ENCODE results near the gene HTN3.
"Not testable (repeated sequence)": the region's sequence is repeated elsewhere in the genome, so short reads cannot be mapped to it uniquely, and the experiment has no call there.

HTN3 gene

DNA sequence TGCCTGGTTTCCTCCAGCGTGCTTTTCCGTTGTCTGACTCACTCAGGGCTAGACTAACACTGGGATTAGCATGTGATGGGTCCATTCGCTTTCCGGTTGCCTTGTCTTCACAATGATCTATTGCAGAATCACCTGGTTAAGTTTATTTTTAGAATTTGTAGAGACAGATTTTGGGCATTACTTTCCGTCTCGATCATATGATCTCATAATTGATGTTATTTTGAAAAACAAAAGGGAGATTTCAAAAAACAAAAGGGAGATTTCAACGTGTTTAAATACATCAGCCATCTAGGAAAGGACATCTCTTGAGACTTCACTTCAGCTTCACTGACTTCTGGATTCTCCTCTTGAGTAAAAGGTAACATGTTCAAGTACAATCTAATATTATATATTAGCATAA lies at the start of gene HTN3:
HTN3 (plus strand) TSS at position 301 of the 400 bp plus-strand sequence. CDS start 2,282 bp downstream, outside the sequence.
- DNase-seq (ENCODE audit: low read depth in 2 of 3, low spot score in 1 of 3) = not testable (repeated sequence)

DNA sequence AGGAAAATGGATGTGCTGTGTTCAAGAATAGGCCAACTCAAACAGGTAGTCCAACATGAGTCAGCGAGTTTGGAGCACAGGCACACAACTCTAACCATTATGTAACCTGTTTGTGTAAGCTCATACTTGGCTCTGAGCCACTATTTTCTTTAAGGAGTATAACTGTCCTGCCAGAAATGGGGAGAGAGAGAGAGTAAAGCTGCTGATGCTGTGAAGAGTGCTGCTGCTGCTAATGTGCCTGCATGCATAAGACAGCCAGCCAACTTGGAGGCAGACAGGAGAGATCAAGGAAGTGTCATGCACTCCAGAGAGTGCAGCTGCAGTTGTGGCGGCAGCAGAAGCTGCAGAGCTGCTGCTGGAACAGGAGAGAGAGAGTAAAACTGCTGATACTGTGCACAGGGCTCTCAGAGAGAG lies 44.2 kb upstream of the HTN3 start:
- no peak for DNase-seq (ENCODE audit: low read depth in 2 of 3, low spot score in 1 of 3)

DNA sequence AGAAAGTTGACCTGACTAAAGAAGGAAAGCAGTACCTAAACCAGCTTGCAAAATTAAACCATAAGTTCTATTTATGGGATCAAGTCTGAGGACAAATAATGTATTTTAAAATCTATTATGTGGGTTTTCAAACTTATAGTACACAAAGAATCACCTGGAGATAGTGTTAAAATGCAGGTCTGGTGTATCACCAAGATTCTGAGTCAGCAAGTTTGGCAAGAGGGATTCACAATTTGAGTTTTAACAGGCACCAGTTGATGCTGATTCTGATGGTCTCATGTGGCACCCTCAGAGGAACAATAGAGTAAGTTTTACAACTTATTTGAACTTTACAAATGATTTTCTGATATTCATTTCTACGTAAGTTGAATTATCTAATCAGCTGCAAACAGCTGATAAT lies 41.6 kb upstream of the HTN3 start:
- no peak for DNase-seq (ENCODE audit: low read depth in 2 of 3, low spot score in 1 of 3)

DNA sequence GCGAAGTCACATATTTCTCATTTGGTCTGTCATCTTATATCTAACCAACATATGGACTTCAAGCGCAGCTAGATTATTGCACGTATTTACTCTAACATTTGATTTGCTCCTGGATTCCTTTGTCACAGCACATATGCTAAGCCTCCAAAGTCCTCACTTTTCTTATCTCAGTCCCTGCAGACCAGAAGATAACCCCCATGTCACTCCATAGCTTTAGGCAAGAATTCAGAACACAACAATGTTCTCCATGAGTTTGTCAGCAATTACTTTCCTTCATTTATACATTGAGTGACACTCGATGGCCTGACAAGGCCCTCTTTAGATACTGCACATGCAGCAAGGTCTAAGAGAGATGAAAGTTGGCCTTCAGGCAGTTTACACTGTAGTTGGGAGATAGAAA lies 37.2 kb upstream of the HTN3 start:
- DNase-seq (ENCODE audit: low read depth in 2 of 3, low spot score in 1 of 3) = no peak

DNA sequence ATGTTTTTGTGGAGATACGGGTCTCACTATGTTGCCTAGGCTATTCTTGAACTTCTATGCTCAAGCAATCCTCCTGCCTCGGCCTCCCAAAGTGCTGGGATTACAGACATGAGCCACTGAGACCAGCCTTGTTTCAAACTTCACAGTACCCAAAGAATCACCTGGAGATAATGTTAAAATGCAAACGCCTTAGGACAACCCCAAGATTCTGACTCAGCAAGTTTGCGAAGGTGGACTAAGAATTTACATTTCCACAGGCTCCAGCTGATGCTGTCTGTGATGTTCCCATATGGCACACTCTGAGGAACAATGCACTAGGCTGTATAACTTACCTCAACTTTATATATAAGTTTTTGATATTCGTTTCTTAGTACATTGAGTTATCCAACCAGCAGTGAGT lies 33.5 kb upstream of the HTN3 start:
- DNase-seq (ENCODE audit: low read depth in 2 of 3, low spot score in 1 of 3) = no peak

DNA sequence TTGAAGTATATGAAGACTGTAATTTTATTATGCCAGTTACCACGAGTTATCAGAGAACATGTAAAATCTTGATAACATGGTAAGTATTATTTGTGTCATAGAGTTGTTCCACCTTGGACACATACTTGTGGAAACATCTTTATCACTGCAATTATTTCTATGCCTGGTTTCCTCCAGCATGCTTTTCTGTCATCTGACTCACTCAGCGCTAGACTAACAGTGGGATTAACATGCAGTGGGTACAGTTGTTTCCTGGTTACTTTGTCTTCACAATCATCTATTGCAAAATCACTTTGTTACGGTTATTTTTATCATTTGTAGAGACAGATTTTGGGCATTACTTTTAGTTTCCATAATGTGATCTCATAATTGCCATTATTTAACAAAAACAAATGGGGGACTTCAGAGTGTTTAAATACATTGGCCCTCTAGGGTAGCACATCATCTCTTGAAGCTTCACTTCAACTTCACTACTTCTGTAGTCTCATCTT lies 32.7 kb upstream of the HTN3 start, which contains the start of gene STATH:
STATH (plus strand) TSS at position 441 of the 491 bp plus-strand sequence. CDS start 2,472 bp downstream, outside the sequence.
- DNase-seq (ENCODE audit: low read depth in 2 of 3, low spot score in 1 of 3) = no peak

DNA sequence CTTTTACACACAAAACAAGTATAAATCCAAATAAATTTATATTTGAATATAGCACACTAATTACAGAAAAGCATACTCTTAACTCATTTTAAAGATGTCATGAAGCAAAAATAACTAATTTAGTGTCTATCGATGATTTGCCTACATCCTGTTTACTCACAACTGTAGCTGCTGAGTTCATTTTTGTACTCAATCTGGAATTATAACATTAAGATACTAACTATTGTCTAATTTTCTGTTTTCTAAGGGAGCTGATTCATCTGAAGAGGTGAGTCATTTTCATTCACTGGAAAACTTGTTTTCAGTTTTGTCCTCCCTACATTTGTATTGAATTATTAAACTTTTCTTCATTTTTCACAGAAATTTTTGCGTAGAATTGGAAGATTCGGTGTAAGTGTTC lies 28.8 kb upstream of the HTN3 start:
- DNase-seq (ENCODE audit: low read depth in 2 of 3, low spot score in 1 of 3) = no peak

DNA sequence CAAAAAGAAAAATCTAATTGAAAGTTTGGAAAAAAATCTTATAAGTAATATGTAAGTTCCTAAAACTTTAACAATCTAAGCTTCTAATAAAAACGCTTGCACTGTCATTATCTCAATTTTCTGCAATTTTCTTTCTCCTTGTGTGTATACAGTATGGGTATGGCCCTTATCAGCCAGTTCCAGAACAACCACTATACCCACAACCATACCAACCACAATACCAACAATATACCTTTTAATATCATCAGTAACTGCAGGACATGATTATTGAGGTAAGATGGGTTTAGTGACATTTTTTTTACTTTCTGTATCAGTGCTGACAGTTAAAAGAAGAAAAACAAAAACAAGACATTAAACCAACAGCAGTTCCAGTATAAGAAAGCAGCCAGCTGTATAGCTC lies 27.5 kb upstream of the HTN3 start:
- no peak for DNase-seq (ENCODE audit: low read depth in 2 of 3, low spot score in 1 of 3)

DNA sequence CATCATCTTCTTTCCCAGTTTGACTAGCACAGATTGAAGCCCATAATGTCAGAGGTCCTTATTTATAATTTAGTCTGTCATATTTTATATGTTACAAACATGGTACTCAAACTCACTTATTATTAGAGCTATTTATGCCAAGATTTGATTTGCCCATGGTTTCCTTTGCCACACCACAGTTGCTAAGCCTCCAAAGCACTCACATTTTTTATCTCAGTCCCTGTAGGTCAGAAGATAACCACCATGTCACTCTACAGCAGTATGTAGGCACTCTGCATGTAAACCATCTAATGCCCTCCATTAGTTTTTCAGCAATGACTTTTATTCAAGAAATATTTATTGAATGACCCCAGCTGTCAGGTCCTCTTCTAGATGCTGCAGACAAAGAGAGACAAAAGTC lies 25.8 kb upstream of the HTN3 start:
- DNase-seq (ENCODE audit: low read depth in 2 of 3, low spot score in 1 of 3) = no peak

DNA sequence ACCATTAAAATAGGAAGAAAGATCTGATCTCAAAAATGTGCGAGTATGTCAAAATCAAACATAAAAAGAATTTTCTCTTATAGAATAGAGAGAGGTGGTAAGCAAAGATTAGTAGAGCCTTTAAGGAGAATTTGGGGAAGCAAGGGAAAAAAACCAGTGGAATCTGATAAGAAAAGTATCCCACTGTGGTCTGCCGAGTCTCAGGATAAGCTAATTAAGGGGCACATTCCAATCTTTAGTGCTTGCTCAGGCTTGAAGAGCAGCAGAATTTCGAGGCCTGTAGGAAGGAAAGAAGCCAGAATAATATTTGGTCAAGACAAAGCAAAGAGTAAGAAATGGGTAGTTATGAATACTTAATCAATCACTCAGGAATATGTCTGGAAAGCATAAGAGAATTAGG lies 19.5 kb upstream of the HTN3 start:
- DNase-seq (ENCODE audit: low read depth in 2 of 3, low spot score in 1 of 3) = no peak

DNA sequence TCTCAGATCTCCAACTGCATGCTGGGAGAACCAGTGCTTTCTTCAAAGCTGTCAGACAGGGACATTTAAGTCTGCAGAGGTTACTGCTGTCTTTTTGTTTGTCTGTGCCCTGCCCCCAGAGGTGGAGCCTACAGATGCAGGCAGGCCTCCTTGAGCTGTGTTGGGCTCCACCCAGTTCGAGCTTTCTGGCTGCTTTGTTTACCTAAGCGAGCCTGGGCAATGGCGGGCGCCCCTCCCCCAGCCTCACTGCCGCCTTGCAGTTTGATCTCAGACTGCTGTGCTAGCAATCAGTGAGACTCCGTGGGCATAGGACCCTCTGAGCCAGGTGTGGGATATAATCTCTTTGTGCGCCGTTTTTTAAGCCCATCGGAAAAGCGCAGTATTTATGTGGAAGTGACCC lies 9.3 kb upstream of the HTN3 start:
- not testable (repeated sequence) for DNase-seq (ENCODE audit: low read depth in 2 of 3, low spot score in 1 of 3)

DNA sequence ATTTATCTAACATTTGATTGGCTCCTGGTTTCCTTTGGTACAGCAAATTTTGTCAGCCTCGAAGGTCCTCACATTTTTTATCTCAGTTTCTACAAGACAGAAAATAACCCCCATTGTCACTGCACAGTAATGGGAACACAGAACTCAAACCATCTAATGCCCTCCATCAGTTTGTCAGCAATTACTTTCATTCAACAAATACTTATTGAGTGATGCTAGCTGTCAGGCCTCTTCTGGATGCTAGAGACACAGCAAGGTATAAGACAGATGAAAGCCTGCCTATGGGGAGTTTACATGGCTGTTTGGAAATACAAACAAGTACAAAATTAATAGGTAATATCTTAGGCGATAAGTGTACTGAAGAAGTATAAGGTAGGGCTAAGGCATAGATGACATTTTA lies 5.0 kb upstream of the HTN3 start:
- DNase-seq (ENCODE audit: low read depth in 2 of 3, low spot score in 1 of 3) = no peak

DNA sequence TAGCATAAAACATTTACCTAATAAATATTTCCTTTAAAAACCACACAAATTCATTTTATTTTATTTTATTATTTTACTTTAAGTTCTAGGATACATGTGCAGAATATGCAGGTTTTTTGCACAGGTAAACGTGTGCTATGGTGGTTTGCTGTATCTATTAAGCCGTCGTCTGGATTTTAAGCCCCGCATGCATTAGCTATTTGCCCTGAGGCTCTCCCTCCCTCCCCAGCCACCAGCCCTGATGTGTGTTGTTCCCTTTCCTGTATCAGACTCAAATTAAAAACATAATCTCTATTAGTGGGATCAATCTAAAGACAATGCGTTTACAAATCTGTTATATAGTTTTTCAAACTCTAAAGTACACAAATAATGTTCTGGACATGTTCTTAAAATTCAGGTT lies 1.2 kb upstream of the HTN3 start:
- no peak for DNase-seq (ENCODE audit: low read depth in 2 of 3, low spot score in 1 of 3)

DNA sequence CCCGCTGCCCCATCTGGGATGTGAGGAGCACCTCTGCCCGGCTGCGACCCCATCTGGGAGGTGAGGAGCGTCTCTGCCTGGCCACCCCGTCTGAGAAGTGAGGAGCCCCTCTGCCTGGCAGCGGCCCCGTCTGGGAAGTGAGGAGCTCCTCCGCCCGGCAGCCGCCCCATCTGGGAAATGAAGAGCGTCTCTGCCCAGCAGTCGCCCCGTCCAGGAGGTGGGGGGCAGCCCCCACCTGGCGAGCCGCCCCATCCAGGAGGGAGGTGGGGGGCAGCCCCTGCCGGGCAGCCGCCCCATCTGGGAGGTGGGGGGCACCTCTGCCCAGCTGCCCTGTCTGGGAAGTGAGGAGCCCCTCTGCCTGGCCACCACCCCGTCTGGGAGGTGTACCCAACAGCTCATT lies 9.3 kb downstream of the HTN3 start:
- DNase-seq (ENCODE audit: low read depth in 2 of 3, low spot score in 1 of 3) = not testable (repeated sequence)

DNA sequence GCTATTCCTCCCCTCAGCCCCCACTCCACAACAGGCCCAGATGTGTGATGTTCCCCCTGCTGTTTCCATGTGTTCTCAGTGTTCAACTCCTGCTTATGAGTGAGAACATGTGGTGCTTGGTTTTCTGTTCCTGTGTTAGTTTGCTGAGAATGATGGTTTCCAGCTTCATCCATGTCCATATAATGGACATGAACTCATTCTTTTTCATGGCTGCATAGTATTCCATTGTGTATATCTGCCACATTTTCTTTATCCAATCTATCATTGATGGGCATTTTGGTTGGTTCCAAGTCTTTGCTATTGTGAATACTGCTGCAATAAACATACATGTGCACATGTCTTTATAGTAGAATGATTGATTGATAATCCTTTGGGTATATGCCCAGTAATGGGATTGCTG lies 11.7 kb downstream of the HTN3 start:
- not testable (repeated sequence) for DNase-seq (ENCODE audit: low read depth in 2 of 3, low spot score in 1 of 3)

DNA sequence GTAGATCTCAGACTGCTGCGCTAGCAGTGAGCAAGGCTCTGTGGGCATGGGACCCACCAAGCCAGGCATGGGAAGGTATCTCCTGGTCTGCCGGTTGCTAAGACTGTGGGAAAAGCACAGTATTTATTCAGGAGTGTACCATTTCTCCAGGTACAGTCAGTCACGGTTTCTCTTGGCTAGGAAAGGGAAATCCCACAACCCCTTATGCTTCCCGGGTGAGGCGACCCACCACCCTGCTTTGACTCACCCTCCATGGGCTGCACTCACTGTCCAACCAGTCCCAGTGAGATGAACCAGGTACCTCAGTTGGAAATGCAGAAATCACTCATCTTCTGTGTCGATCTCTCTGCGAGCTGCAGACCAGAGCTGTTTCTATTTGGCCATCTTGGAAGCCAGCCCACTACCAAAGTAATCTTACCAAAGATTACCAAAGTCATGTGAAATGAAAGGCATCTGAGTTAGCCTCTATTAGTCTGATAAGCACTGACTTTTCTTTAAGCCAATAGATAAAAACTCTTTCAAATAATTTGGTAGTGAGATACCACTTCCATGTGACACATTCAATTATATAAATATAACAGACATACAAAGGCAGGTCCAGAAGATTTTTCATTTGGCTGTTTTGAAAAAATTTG lies 13.5 kb downstream of the HTN3 start:
- no peak for DNase-seq (ENCODE audit: low read depth in 2 of 3, low spot score in 1 of 3)

DNA sequence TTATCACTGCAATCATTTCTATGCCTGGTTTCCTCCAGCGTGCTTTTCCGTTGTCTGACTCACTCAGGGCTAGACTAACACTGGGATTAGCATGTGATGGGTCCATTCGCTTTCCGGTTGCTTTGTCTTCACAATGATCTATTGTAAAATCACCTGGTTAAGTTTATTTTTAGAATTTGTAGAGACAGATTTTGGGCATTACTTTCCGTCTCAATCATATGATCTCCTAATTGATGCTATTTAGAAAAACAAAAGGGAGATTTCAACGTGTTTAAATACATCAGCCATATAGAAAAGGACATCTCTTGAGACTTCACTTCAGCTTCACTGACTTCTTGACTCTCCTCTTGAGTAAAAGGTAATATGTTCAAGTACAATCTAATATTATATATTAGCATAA lies 21.9 kb downstream of the HTN3 start, which contains the start of gene HTN1:
HTN1 (plus strand) TSS at position 301 of the 400 bp plus-strand sequence. CDS start 2,639 bp downstream, outside the sequence.
- DNase-seq (ENCODE audit: low read depth in 2 of 3, low spot score in 1 of 3) = not testable (repeated sequence)

DNA sequence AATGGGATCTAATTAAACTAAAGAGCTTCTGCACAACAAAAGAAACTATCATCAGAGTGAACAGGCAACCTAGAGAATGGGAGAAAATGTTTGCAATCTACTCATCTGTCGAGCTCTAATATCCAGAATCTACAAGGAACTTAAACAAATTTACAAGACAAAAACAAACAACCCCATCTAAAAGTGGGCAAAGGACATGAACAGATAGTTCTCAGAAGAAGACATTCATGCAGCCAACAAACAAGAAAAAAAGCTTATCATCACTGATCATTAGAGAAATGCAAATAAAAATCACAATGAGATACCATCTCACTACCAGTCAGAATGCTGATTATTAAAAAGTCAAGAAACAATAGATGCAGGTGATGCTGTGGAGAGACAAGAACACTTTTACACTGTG lies 28.3 kb downstream of the HTN3 start:
- DNase-seq (ENCODE audit: low read depth in 2 of 3, low spot score in 1 of 3) = not testable (repeated sequence)

DNA sequence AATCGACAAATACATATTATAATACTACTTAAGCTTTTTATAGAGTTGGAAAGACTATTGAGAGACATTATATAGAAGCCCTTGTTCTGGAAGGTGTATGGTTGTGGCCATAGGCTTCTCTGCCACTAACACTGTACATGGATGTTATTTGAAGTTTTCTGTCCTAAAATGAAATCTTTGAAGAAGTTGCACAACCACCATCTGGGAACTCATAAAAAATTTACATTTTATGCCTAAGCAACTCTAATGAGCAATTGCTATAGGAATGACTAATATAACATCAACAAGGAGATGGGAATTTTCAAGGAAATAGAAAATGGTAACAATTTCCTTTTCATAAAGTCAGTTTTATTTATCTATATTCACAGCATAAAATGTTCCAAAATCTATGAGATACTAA lies 29.4 kb downstream of the HTN3 start:
- DNase-seq (ENCODE audit: low read depth in 2 of 3, low spot score in 1 of 3) = no peak

DNA sequence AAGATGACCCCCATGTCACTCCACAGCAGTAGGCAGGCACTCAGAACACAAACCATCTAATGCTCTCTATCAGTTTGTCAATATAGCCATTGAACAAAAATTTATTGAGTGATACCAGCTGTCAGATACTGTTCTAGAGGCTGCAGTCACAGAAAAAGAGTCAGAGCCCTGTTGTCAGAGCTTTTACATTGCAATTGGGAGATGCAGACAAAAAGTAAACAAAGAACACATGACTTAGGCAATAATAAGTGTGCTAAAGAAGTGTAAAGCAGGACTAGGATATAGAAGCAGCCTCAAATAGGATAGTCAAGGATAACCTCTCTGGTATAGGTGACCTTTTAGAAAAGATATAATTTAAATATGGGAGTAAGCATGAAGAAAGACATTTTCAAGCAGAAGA lies 30.9 kb downstream of the HTN3 start:
- no peak for DNase-seq (ENCODE audit: low read depth in 2 of 3, low spot score in 1 of 3)

DNA sequence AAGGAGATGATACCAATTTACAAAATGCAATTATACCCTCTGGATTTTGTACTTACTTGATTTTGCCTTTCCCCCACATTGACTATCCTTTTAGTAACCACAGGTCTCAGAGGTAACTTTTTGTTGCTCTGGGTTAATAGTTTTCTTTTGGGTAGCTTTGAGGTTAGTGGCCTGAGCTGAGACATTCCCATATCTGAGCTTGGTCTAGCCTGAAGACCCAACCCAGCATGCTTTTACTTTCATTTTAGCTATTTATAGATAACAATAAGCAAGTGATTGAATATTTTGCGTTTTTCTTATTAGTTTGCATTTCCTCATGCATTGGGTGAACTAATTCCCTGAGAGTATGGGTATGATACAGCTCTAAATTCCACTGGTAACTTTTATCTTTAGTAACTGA lies 33.7 kb downstream of the HTN3 start:
- DNase-seq (ENCODE audit: low read depth in 2 of 3, low spot score in 1 of 3) = no peak

DNA sequence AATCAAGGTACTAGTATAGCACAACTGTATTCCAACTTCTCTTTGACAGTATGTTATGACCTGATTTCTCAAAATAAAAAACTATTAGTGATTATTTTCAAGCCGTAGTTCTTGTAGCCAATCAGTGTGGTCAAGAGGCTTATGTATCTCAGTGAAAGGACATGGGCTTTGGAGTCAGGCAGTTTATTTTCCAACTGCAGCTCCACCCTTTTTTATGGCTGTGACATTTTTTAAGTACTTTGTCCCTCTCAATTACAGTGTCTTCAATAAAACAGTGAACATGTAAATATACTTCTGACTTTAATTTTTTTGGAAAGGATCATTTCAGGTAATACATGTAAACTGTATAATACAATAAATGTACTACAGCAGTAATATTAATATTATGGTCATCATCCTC lies 51.9 kb downstream of the HTN3 start:
- DNase-seq (ENCODE audit: low read depth in 2 of 3, low spot score in 1 of 3) = no peak
